HG03039 (cell line): ENCODE data around the gene DPP4.
"Not testable (repeated sequence)": the region's sequence is repeated elsewhere in the genome, so short reads cannot be mapped to it uniquely, and the experiment has no call there.

Experiments used
- ATAC-seq: cut with Tn5 transposase; IDR thresholded peaks from one replicate; pipeline ENCODE4 v1.9.1; 2021; ENCODE audit warnings: mild to moderate bottlenecking, moderate library complexity; ENCODE audit not compliant: unreplicated experiment

The DPP4 gene

DNA sequence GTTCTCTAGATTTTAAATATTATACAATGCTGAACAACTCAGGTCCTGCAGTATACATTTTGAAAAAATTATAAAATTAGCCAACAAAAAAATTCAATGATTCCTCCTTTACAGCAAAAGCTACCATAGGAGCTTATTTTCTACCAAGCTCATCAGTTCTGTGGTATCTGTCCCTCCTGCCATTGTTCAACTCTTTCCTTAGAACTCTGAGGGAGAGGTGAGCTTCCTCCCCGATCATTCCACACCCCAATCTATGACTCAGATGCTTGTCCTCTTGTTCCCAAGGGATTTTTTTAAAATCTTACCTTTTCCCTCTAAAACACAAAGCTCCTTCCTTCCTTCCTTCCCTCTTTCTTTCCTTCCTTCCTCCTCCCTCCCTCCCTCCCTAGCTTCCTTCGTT is 13.5 kb downstream of the DPP4 start:
- no peak for ATAC-seq

DNA sequence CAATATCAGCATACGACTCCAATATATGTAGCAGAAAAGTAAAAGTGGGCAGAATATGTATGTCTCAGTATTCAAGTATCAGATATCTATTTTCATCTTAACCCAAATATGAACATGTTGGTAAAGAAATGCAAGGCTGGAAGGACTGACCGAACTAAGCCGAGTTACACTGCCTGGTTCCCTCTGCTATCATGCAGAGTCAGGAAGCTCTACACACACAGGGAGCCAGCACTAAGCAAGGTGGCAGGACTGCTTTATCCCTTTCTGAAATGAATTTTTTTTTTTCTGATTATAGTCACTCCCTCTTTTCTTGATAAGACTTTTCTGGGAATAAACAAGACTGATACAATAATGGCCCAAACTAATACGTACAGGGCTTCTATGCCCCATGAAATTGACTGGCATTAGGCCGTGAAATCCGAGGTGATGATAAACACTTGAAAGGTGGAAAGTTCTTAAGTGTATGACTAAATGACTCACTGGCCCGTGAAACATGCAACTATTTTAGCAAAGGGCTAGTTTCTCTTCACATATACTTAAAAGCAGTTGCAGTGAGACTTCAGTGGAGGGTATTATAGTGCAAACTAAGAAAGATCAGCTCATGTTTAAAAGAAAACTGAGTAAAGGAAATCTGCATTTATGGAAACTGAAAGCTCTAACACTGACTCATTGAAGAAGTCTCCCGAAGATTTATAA is 14.9 kb downstream of the DPP4 start:
- peak; percentile 79 for ATAC-seq

DNA sequence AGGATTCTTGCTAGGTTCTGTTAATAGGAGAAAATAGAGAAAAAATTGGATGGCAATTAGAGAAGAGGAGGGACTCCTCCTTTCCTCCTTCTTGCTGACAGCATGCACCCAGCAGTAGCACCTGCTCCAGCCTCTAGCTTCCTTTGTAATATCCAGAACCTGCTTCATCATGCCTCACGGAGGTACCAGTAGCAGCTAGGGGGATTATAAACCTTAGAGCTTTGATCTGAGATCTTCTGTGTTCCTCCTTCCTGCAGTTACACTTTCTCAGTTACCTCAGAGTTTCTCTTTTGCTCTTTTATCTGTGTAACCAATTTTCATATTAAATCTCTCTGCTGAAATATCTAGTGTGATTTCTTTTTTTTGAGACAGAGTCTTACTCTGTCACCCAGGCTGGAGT is 16.6 kb downstream of the DPP4 start:
- ATAC-seq: no peak

DNA sequence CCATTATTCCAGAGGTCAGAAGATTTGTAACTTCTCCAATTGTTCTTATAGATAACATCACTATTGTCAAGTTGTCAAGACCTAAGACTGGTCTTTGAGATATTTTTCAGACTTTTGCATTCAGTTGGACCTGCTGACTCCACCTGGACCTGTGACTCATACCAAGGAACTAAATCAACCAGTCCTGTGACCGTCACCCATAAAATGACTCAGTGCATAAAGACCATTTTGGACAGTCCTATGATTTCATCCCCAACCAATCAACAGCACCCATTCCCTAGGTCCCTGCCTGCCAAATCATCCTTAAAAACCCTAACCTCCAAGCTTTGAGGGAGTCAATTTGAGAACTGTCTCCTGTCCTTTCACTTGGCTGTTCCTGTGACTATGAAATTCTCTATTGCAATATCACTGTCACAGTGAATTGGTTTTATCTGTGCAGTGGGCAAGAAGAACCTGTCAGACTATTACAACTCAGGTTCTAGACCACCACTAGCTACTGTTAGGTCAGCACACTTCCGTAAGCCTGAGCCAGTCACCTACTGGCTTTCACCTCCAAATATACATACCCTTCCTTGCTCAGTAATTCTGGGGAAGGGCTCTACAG is 17.1 kb downstream of the DPP4 start:
- ATAC-seq: no peak

DNA sequence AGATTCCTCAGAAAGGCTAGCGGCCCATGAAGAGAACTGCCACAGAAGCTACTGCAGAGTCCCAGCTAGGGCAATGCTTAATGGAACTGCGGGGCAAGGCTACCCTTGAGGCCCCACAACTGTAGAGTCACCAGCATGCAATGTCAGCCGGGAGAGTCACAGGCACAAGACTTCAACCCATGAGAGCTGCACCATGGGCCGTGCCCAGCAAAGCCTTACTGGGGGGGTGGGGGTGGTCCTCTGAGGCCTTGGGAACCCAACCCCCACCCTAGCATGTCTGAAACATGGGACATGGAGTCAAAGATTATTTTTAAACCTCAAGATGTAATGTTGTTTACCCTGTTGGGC is 20.2 kb downstream of the DPP4 start:
- ATAC-seq: no peak

DNA sequence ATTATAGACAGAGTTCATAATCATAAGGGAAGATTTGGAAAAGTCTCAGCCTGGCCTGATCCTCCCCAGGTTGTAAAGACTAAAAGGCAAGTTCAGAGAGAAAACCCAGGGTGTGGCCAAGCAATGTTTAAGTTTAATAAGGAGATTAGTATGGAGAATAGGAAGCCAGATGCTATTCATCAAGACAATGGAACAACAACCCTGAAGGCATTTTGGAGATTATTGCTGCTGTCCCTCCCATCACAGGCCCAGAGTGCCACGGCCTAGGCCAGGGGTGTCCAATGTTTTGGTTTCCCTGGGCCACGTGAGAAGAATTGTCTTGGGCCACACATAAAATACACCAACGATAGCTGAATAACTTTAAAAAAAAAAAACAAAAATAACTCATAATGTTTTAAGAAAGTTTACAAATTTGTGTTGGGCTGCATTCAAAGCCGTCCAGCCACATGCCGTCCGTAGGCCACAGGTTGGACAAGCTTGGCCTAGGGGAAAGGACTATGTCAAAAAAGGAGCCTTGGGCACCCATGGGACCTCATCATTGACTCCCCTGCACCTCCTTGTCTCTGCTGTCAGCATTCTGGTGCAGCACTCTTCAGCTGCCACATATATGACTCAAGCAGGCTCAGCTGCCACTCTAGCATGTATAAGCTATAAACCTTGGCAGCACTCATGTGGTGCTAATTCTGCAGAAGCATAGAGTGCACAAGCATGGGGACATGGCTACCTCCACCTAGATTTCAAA is 20.8 kb downstream of the DPP4 start:
- ATAC-seq: no peak

DNA sequence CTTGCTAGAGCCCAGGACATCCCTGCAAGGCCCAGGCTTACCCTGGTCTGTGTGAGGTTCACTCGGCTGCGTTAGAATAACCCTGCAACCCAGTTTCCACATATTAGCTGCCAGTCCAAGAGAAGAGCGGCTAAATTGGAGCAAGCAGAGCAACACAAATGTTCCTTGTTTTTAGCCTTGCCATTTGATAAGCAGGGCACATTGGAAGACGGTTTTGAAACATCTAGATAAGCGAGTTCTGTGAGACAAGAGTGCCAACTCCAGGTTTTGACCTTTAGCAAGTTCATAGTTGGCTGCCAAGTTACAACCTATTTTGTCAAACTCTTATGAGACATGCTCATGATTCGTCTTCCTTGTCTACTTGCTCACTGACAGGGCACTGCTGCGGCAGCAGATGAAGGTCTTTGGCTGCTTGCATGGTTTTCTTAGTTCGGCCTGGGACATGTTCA is 23.5 kb downstream of the DPP4 start:
- no peak for ATAC-seq

DNA sequence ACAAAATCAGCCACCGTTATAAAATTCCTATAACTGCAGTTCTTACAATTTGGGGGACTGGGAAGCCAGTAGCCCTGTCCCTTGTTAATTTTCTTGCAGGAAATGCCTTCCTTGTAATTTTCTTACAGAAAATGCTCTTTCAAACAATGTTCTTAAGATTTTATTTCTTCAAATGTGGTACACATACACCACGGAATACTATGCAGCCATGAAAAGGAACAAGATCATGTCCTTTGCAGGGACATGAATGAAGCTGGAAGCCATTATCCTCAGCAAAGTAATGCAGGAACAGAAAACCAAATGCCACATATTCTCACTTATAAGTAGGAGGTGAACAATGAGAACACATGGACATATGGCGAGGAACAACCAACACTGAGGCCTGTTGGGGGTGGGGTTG is 24.9 kb downstream of the DPP4 start:
- not testable (repeated sequence) for ATAC-seq

DNA sequence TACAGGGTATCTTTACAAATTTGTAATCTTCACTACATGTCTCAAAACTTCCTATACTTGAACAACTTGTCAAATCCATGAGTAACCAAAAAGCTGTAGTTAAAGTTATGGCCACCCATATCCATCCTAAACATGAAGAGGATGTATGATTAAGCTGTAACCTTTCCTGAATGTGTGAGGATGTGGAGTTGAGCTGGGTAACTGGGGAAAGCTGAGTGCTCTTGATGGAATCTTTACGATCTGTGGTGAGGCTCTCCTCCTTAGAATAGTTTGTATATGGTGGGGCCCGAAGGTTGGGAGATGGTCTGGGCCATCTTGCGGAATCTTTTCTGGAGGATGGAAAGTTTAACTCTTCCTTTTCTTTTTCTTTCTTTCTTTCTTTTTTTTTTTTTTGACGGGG is 29.4 kb downstream of the DPP4 start:
- no peak for ATAC-seq

DNA sequence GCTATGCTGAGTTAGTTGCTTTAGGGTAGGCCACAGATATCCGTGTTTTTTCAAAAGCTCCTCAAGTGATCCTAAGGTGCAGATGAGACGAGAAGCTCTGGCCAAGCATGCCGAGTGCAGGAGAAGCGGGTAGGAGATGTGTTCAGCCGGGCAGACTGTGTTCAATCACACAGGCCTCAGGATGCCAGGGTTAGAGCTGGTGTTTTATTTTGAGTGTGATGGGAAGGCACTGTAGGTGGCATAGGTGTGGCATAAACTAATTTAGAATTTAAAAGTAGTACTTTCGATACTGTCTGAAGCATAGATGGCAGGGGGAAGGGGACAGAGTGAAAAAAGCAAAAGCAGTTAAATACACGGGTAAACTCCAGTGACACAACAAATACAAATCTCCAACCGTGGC is 30.9 kb downstream of the DPP4 start:
- no peak for ATAC-seq

- no peak for ATAC-seq
These were observed 32.5 kb downstream of the DPP4 start for GRCh38 chr2:162041485-162041884.

DNA sequence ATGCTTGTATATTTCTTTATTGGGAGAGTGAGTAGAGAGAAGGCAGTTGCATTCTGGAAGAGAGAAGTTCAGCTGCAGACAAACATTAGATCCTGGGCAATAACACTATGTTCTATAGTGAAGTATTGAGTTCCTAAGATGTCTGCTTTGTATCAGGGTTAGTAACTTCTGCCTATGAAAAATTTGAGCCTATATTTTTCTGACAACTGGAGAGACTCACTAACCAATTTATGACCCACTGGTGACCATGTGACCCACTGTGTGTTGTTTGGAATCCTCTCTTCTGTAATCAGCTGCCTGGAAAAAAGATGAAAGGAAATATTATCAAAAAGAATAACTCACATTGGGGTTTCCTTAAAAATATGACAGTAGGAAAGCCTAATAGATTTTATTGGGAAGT is 35.3 kb downstream of the DPP4 start:
- ATAC-seq: no peak

- ATAC-seq: no peak
These were observed 36.1 kb downstream of the DPP4 start for GRCh38 chr2:162037886-162038285.

DNA sequence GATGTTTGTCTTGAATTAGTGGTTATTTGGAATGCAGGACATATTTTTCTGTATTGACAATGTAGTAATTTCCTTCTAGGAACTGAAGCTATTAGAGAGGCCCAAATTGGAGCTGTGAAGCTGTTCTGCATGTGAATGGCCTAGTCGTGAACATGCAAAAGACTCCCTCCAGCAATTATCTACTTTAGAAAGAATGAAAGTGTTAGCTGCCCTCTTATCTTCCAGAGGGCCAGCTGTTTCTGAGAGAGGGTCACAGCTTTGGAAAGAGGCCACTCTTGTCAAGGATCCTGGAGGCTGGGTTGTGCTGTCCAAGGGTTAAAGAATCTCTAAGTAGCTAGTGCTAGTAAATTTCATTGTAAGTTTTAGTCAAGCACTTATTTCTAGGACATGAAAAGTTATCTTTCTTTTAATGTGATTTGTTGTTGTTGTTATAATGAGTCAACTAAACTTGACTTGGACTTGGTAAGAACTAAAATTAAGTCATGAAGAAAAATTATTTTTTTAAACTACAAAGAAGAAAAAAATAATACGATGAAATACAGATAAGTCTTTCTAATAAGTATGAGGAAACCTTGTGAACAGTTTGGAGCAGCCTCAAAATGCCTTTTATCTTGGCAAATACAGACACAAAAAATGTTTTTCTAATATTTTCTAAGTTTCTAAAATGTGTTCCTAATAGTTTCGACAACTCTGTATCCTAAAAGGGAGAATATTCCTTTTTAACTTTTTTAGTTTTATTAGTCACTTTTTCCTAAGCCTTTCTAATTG is 36.8 kb downstream of the DPP4 start:
- no peak for ATAC-seq

GRCh38 chr2:162035981-162036380 is 38.0 kb downstream of the DPP4 start:
- ATAC-seq: no peak

GRCh38 chr2:162030363-162031190 is 43.4 kb downstream of the DPP4 start:
- ATAC-seq: no peak

DNA sequence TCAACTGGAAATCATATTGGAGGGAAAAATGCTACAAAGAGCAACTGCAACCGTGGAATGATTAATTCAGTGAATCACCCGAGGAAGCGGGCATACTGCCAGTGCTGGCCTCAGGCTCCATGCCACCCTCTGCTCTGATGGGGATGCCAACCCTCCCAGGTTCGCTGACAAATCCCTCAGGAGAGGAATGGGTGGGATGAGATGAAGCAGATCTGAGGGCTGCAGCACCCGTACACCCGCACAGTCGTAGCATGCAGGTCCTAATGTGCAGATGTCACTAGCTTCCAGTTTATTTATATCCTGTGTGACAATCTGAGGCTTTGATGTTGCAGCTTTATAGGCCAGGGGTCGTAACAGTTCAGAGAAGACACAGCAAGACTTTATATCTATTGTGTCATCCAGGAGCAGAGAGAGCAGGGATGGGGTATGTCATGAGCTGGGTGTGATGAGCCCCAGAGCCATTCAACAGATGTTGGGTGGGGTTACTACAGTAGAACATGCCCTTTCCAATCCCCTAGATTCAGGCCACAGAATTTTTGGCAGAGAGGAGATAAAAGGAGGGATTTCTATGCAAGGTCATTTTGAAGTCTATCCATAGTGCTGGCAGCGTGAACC is 44.6 kb downstream of the DPP4 start:
- no peak for ATAC-seq

DNA sequence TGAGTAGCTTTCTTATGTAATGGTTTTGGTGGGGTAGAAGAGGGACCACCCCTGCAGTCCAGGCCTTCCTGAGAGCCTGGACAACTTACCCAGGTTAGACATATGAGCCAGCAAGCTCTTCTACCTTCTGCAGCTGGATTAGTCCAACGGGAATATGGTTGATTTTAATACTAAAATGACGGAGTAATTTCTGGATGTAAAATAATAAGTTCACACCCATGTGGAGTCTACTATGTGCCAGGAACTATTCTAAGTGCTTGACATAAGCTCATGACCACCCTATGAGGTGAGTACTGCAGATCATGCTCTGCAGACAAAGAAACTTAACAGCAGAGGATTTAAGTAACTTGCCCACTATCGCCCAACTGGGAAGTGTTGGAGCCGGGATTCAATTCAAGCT is 45.5 kb downstream of the DPP4 start:
- ATAC-seq: no peak

DNA sequence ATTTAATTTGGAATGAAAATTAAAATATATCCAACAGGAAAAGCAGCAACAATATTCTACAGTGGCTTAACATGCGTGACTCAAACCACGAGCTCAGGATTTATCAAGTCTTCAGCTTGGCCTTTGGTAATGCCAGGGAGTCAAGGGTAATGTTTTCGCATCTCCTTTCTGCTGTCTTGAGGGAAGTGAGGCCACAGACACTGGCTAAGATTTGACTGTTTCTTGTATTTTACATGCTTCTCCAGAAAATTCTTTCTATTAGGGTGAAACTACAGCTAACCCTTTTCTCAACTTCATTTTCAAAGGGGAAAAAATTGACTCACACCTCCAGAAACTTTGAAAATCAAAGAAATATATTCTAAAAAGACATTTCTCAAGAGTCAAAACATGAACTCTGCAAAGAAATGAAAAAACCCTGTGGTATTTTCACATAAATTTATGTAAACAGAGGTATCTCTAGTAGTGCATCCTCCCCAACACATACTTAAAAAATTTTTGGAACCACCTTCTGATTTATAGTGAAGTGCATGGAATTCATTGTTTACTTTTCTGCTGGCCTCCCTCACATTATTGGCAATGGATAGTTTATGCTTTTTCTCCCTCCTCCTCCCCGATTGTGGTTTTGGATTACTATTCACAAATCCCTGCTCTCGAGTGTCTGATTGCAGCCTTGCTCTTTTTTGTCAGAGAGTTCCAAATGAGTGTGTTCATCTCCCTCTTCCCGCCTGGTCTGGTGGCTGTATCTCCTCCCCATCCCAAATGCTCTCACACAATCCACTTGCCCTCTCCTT is 48.7 kb downstream of the DPP4 start:
- ATAC-seq: no peak
